Measurements from ENCODE around the gene RMI2. TPM values are rescaled to one million over a fixed set of nuclear protein-coding genes. Genes with fewer than 3 reads are reported as not detected.

The RMI2 gene
- total and polyA plus RNA-seq, 2 of the 8 experiments (the other 6 are each of a cell fraction or from before 2014, with no cell fraction given): 58.2 to 96.0 TPM

GRCh38 chr16:11296351-11296705 lies 48.9 kb upstream of the RMI2 start:
- DNase-seq (ENCODE audit: low read depth in 1 of 2, low spot score in 2 of 2): no peak
- Histone ChIP-seq H4K91ac (replicated peaks; ENCODE audit: insufficient read length, low read length) (no peak overlapping the region), H2BK20ac (ENCODE audit: low read length) (no peak overlapping the region), H3K14ac (ENCODE audit: insufficient read length) (no peak overlapping the region), H4K5ac (ENCODE audit: insufficient read length, low read depth, low read length) (no peak overlapping the region), H3K9ac (replicated peaks in 1 of 4; ENCODE audit: extremely low read depth in 1 of 4, low read depth in 3 of 4, low read length in 3 of 4) (no peak overlapping the region), H4K20me1 (replicated peaks in 1 of 2; ENCODE audit: control insufficient read depth in 1 of 2, insufficient read depth in 2 of 2, low read length in 2 of 2) (no peaks in the 10 kb centered on the region), H3K79me1 (ENCODE audit: low read depth, low read length) (no peaks in the 10 kb centered on the region), H3K4me1 (replicated peaks in 1 of 4; ENCODE audit: control insufficient read depth in 3 of 4, insufficient read depth in 4 of 4, low read length in 3 of 4) (peaks cover 5 to 12% (median 9%) of the 10 kb centered on the region in 4 experiments), H3K23ac (ENCODE audit: insufficient read length) (no peak overlapping the region), H3K4ac (replicated peaks; ENCODE audit: insufficient read length, low read depth, low read length) (no peak overlapping the region), H2AK5ac (ENCODE audit: low read depth, low read length) (no peak overlapping the region), H3K36me3 (ENCODE audit: control insufficient read depth in 2 of 4, insufficient read depth in 4 of 4, low read length in 3 of 4) (no peaks in the 10 kb centered on the region), H2BK12ac (ENCODE audit: low read depth, low read length) (no peak overlapping the region), H2BK5ac (ENCODE audit: low read depth, low read length) (no peak overlapping the region), H3K4me3 (ENCODE audit: extremely low read depth in 1 of 4, insufficient read depth in 2 of 4, low read depth in 3 of 4, low read length in 4 of 4) (no peak overlapping the region), H2AFZ (ENCODE audit: low read length) (no peak overlapping the region), H3K18ac (ENCODE audit: extremely low read depth, low read length) (no peak overlapping the region), H3K23me2 (ENCODE audit: low read depth, low read length) (no peaks in the 10 kb centered on the region), H4K8ac (ENCODE audit: extremely low read depth, insufficient read depth, low read length) (no peak overlapping the region), H3K79me2 (ENCODE audit: control insufficient read depth in 1 of 2, insufficient read depth in 2 of 2, low read length in 2 of 2) (no peaks in the 10 kb centered on the region), H2BK15ac (ENCODE audit: low read length) (no peak overlapping the region), H3K9me3 (ENCODE audit: insufficient read depth in 2 of 2, low read depth in 1 of 2, low read length in 1 of 2) (no peaks in the 10 kb centered on the region), H3K4me2 (ENCODE audit: insufficient read depth in 1 of 2, low read depth in 2 of 2, low read length in 2 of 2) (no peak overlapping the region), H2BK120ac (replicated peaks; ENCODE audit: low read depth, low read length) (no peak overlapping the region), H3K27ac (ENCODE audit: low read depth, low read length) (no peak overlapping the region), H3K56ac (replicated peaks; ENCODE audit: insufficient read length, low read depth, low read length) (no peak overlapping the region), H3K27me3 (replicated peaks in 1 of 4; ENCODE audit: control insufficient read depth in 3 of 4, extremely low read depth in 1 of 4, insufficient read depth in 3 of 4, low read length in 3 of 4) (no peaks in the 10 kb centered on the region)
- POLR2A ChIA-PET (ENCODE audit: partially characterized antibody): interaction anchor here (1.3 to 2.7 kb wide), 4 partner anchors 10 to 41 kb away, joined by 3 to 11 read pairs (median 3); partner anchors contain the start of gene SOCS1
- WGBS, 2 experiments (ENCODE audit: extremely low coverage in 1 of 2, insufficient coverage in 1 of 2, insufficient read length in 1 of 2, insufficient replicate concordance in 2 of 2, low coverage in 1 of 2, low lambda C conversion rate in 2 of 2, missing lambda C conversion rate in 1 of 2): 79% methylated on average over 3 of the region's 3 CpGs; no CpG with 5 or more reads in 1 of the 2 experiments
- CTCF ChIA-PET (ENCODE audit: partially characterized antibody): interaction anchor here (1.0 to 3.8 kb wide), 2 partner anchors 16 to 39 kb away, joined by 3 to 13 read pairs; partner anchors contain the start of gene SOCS1
- no peak for FAIRE-seq
- no peak for TF ChIP-seq RBBP5 (IDR thresholded peaks at IDR 0.05; ENCODE audit: borderline replicate concordance, low read depth, low read length)
- TF ChIP-seq NANOG (IDR thresholded peaks at IDR 0.05; ENCODE audit: insufficient read depth, low read depth, low read length, poor library complexity, severe bottlenecking): no peak
- TF ChIP-seq RFX5 (IDR thresholded peaks at IDR 0.05; ENCODE audit: borderline replicate concordance, low read depth, low read length): no peak
- no peak for TF ChIP-seq JUN (IDR thresholded peaks at IDR 0.05; ENCODE audit: low read depth, low read length)
- no peak for TF ChIP-seq TAF1 (IDR thresholded peaks at IDR 0.05; ENCODE audit: low read depth, low read length)
- no peak for TF ChIP-seq HDAC6 (IDR thresholded peaks at IDR 0.05; ENCODE audit: low read depth, low read length)
- TF ChIP-seq FOSL1 (IDR thresholded peaks at IDR 0.05; ENCODE audit: insufficient read depth, low read depth, low read length): no peak
- TF ChIP-seq TEAD4 (IDR thresholded peaks at IDR 0.05; ENCODE audit: low read depth, low read length): no peak
- no peak for TF ChIP-seq SIRT6 (IDR thresholded peaks at IDR 0.05; ENCODE audit: low read length)
- no peak for TF ChIP-seq POLR2AphosphoS5 (IDR thresholded peaks at IDR 0.05; ENCODE audit: low read depth, low read length)
- no peak for TF ChIP-seq YY1 (IDR thresholded peaks at IDR 0.05; ENCODE audit: low read depth, low read length)
- TF ChIP-seq ASH2L (IDR thresholded peaks at IDR 0.05; ENCODE audit: low read length): no peak
- no peak for TF ChIP-seq SIX5 (IDR thresholded peaks at IDR 0.05; ENCODE audit: low read depth, low read length)
- TF ChIP-seq SP4 (IDR thresholded peaks at IDR 0.05; ENCODE audit: low read length): no peak
- TF ChIP-seq E2F6 (IDR thresholded peaks at IDR 0.05): no peak
